GM12878 (cell line): ENCODE measurements around the gene NDOR1. TPM values are rescaled to one million over a fixed set of nuclear protein-coding genes. Genes with fewer than 3 reads are reported as not detected.

ENCODE experiments used
- ATAC-seq: fragments of 200-7000 bp; cut with Tn5 transposase; 3 replicates; pipeline ENCODE4 v1.9.1; 2020; ENCODE audit warnings: mild to moderate bottlenecking, moderate library complexity
- BruUV-seq: library from RNA; stranded (reverse); fragments of 400-500 nt; replicated peaks from 2 replicates; lab custom pipeline; 2021; lab: Mats Ljungman, UMichigan
- CTCF ChIA-PET: fragments of 300-600 bp; sonication (Branson Sonifier 250); formaldehyde crosslinking; extraction: SDS; loops from one replicate; lab custom pipeline; 2021; ENCODE audit warnings: inconsistent platforms; lab: Yijun Ruan, JAX
- POLR2A ChIA-PET: fragments of 350-600 bp; formaldehyde crosslinking; extraction: SDS; loops from one replicate; lab custom pipeline; 2021; ENCODE audit warnings: inconsistent platforms; lab: Charles Lee
- RAD21 ChIA-PET: fragments of 300-600 bp; sonication (Branson Sonifier 250); formaldehyde crosslinking; loops from one replicate; lab custom pipeline; 2023; ENCODE audit warnings: antibody characterized with exemption; ENCODE audit not compliant: unreplicated experiment; lab: Charles Lee
- SMC1A ChIA-PET: fragments of 300-600 bp; sonication (Branson Sonifier 250); formaldehyde crosslinking; loops from one replicate; lab custom pipeline; 2023; ENCODE audit not compliant: unreplicated experiment, uncharacterized antibody; lab: Charles Lee
- DNase-seq: peaks from one replicate; pipeline ENCODE4 v3.0.0-alpha.2; 2011; ENCODE audit warnings: low read depth, low spot score
- FAIRE-seq: peaks from 3 replicates; lab custom pipeline; 2011; peaks lifted over from hg19 to GRCh38; lab: Jason Lieb, UNC
- H2AFZ ChIP-seq: 2 replicates; pipeline ENCODE4 v1.6.0; 2011; ENCODE audit warnings: low read depth, low read length, control low read depth; ENCODE audit not compliant: control insufficient read depth
- H3K27ac ChIP-seq: 2 replicates; pipeline ENCODE4 v1.5.1; 2011; ENCODE audit warnings: control low read depth; ENCODE audit not compliant: control insufficient read depth, insufficient read depth
- H3K27me3 ChIP-seq, 2 experiments: replicated peaks in 1 of 2; 2 replicates each; pipeline versions ENCODE4 v1.6.0 to v1.6.1; 2011; ENCODE audit warnings: low read length in 1 of 2; ENCODE audit not compliant: control insufficient read depth in 2 of 2, insufficient read depth in 2 of 2
- H3K36me3 ChIP-seq, 2 experiments: 2 replicates each; pipeline ENCODE4 v1.5.1; 2011; ENCODE audit warnings: low read length in 1 of 2; ENCODE audit not compliant: control insufficient read depth in 2 of 2, insufficient read depth in 2 of 2
- H3K4me1 ChIP-seq: 2 replicates; pipeline ENCODE4 v1.6.1; 2011; ENCODE audit warnings: mild to moderate bottlenecking, low read length, moderate library complexity, mixed read lengths; ENCODE audit not compliant: control insufficient read depth, insufficient read depth
- H3K4me2 ChIP-seq: 2 replicates; pipeline ENCODE4 v1.6.0; 2011; ENCODE audit warnings: control low read depth; ENCODE audit not compliant: control insufficient read depth, insufficient read depth
- H3K4me3 ChIP-seq: fragments of 200-600 bp; sonication (generic); 2 replicates; pipeline ENCODE4 v1.5.1; 2016
- H3K79me2 ChIP-seq: 2 replicates; pipeline ENCODE4 v1.6.0; 2011; ENCODE audit warnings: low read length; ENCODE audit not compliant: control insufficient read depth, insufficient read depth
- H3K9ac ChIP-seq: 2 replicates; pipeline ENCODE4 v1.8.0; 2011; ENCODE audit warnings: low read length, control low read depth, mixed read lengths; ENCODE audit not compliant: control insufficient read depth, insufficient read depth
- H3K9me3 ChIP-seq: replicated peaks from 3 replicates; pipeline ENCODE4 v1.5.1; 2011; ENCODE audit warnings: mild to moderate bottlenecking, low read length; ENCODE audit not compliant: control insufficient read depth, insufficient read depth
- H4K20me1 ChIP-seq: 2 replicates; pipeline ENCODE4 v1.6.0; 2011; ENCODE audit not compliant: control insufficient read depth, insufficient read depth
- ATF7 ChIP-seq: fragments of 450-650 bp; IDR thresholded peaks from 2 replicates; pipeline ENCODE4 v1.6.1; 2016; ENCODE audit warnings: low read depth, mild to moderate bottlenecking
- EP300 ChIP-seq, 2 experiments: fragments of 150-350 bp in 1 of 2; IDR thresholded peaks; 2 replicates each; pipeline ENCODE4 v1.6.1; 2011 to 2012; ENCODE audit warnings: low read depth in 2 of 2, low read length in 2 of 2, borderline replicate concordance in 1 of 2, improper control_type of control experiment in 1 of 2, inconsistent platforms in 1 of 2; ENCODE audit not compliant: control insufficient read depth in 1 of 2
- IKZF1 ChIP-seq: fragments of 450-650 bp; conservative IDR thresholded peaks from 2 replicates; pipeline ENCODE4 v1.6.1; 2017; ENCODE audit warnings: antibody characterized with exemption, mild to moderate bottlenecking
- JUNB ChIP-seq: IDR thresholded peaks from 2 replicates; pipeline ENCODE4 v1.6.1; 2016; ENCODE audit warnings: antibody characterized with exemption, mild to moderate bottlenecking
- JUND ChIP-seq: IDR thresholded peaks from 2 replicates; pipeline ENCODE4 v1.6.1; 2012; ENCODE audit warnings: low read depth, mild to moderate bottlenecking, low read length, improper control_type of control experiment, moderate library complexity
- PBX3 ChIP-seq: IDR thresholded peaks from 2 replicates; pipeline ENCODE4 v1.6.1; 2011; ENCODE audit warnings: mild to moderate bottlenecking, low read depth, low read length, moderate library complexity; ENCODE audit not compliant: insufficient replicate concordance
- POLR2A ChIP-seq: IDR thresholded peaks from 2 replicates; pipeline ENCODE4 v1.6.1; 2011; ENCODE audit warnings: low read depth, mild to moderate bottlenecking, low read length
- POLR2AphosphoS5 ChIP-seq: IDR thresholded peaks from 2 replicates; pipeline ENCODE4 v1.6.1; 2011; ENCODE audit warnings: mild to moderate bottlenecking, low read length, inconsistent platforms
- PRDM15 ChIP-seq: fragments of 450-650 bp; formaldehyde crosslinking; IDR thresholded peaks from 2 replicates; pipeline ENCODE4 v1.4.0; 2020; ENCODE audit warnings: mild to moderate bottlenecking, moderate library complexity
- RELB ChIP-seq: fragments of 450-650 bp; IDR thresholded peaks from 2 replicates; pipeline ENCODE4 v1.6.1; 2017; ENCODE audit warnings: low read depth, mild to moderate bottlenecking, moderate library complexity
- ZNF384 ChIP-seq: IDR thresholded peaks from 2 replicates; pipeline ENCODE4 v1.6.1; 2012; ENCODE audit warnings: low read depth, mild to moderate bottlenecking, low read length, improper control_type of control experiment, borderline replicate concordance
- WGBS: methylation state at CpG from one replicate; pipeline ENCODE4 v1.1.6; 2016; ENCODE audit warnings: low lambda C conversion rate; ENCODE audit not compliant: insufficient replicate concordance, insufficient coverage; ENCODE audit errors: missing lambda C conversion rate; 5-methylcytosine and 5-hydroxymethylcytosine counted together
- in situ Hi-C: fragments of 300-500 bp; cut with MboI; formaldehyde crosslinking; loops from 9 replicates; pipeline ENCODE4 v1.14.3; 2018; ENCODE audit warnings: mixed read lengths
- intact Hi-C: fragments of 100-400 bp; cut with micrococcal nuclease; formaldehyde crosslinking; loops from one replicate; pipeline ENCODE4 v1.14.2; 2022; ENCODE audit not compliant: unreplicated experiment
- polyA plus RNA-seq, 11 experiments: library from polyadenylated mRNA; depleted of rRNA in 4 of 11; unstranded in 6 of 11; stranded (reverse) in 5 of 11; fragments of >200 nt; fragmentation: Nextera tagmentation in 4 of 11; fragmentation: Illumina TruSeq in 1 of 11; extraction: Ambion mirVana in 4 of 11; extraction: Trizol in 1 of 11; gene quantifications; 1 replicate in 1 of 11; 2 replicates in 10 of 11; pipeline versions ENCODE4 v1.2.1 to v1.2.3, GENCODE V29; 2011 to 2016; ENCODE audit warnings: inconsistent platforms in 2 of 11, missing spikeins in 2 of 11, low read depth in 1 of 11
- total RNA-seq, 4 experiments: library from RNA; depleted of rRNA in 3 of 4; stranded (reverse); fragments of >200 nt in 3 of 4; fragmentation: Illumina TruSeq in 1 of 4; extraction: Trizol in 1 of 4; gene quantifications; 2 replicates each; pipeline versions ENCODE4 v1.2.1 to v1.2.3, GENCODE V29; 2013 to 2021

NDOR1 gene
- total and polyA plus RNA-seq, 10 of the 15 experiments (the other 5 are each of a cell fraction or from before 2014, with no cell fraction given): 0.04 to 32.9 (median 11.1) TPM

GRCh38 chr9:137179761-137180160, 25.7 kb upstream of the NDOR1 start:
- Histone ChIP-seq H3K79me2 (no peaks in the 10 kb centered on the region), H3K9ac (no peak overlapping the region), H2AFZ (no peak overlapping the region), H3K4me3 (no peak overlapping the region), H3K9me3 (no peaks in the 10 kb centered on the region), H3K36me3 (peaks cover 7 to 26% of the 10 kb centered on the region in 2 experiments), H3K4me2 (no peak overlapping the region), H3K4me1 (no peaks in the 10 kb centered on the region), H3K27me3 (no peaks in the 10 kb centered on the region), H3K27ac (no peak overlapping the region), H4K20me1 (no peaks in the 10 kb centered on the region)
- in situ Hi-C loops: no loop called here
- ChIA-PET CTCF (no interaction called here), SMC1A (no interaction called here), RAD21 (no interaction called here), POLR2A (no interaction called here)
- 86% methylated on average over 17 of the region's 17 CpGs for WGBS
- ATAC-seq: no peak
- FAIRE-seq: no peak
- DNase-seq: no peak
- intact Hi-C loops: no loop called here
- BruUV-seq: no TSS peak
- TF ChIP-seq POLR2A (0 out of 2 replicates have a peak, but pooled peaks have one; percentile 10), ATF7 (no peak)

GRCh38 chr9:137180491-137180890, 25.0 kb upstream of the NDOR1 start:
- no TSS peak for BruUV-seq
- intact Hi-C loops: no loop called here
- TF ChIP-seq JUND (no peak), PBX3 (no peak), ZNF384 (no peak), IKZF1 (no peak), POLR2AphosphoS5 (no peak), PRDM15 (CRISPR knock-in tag) (no peak), RELB (no peak), JUNB (no peak), EP300 (IDR thresholded peaks at IDR 0.05; ENCODE audit: borderline replicate concordance in 1 of 2, control insufficient read depth in 1 of 2, low read depth in 2 of 2, low read length in 2 of 2) (no peak)

More at GRCh38 chr9:137180491-137180890, 25.0 kb upstream of the NDOR1 start:
- Histone ChIP-seq H3K36me3 (peaks cover 7 to 28% of the 10 kb centered on the region in 2 experiments), H4K20me1 (no peaks in the 10 kb centered on the region), H3K4me3 (no peak overlapping the region), H3K27me3 (no peaks in the 10 kb centered on the region), H2AFZ (no peak overlapping the region), H3K79me2 (no peaks in the 10 kb centered on the region), H3K9ac (no peak overlapping the region), H3K4me2 (no peak overlapping the region), H3K27ac (no peak overlapping the region), H3K9me3 (no peaks in the 10 kb centered on the region), H3K4me1 (no peaks in the 10 kb centered on the region)
- SMC1A ChIA-PET: interaction anchor here (0.9 kb wide), 1 partner anchor 9 kb away, joined by 3 read pairs; no protein-coding TSS in a partner anchor
- no peak for ATAC-seq
- 92% methylated on average over 16 of the region's 20 CpGs for WGBS
- RAD21 ChIA-PET: interaction anchor here (0.5 kb wide), 1 partner anchor 53 kb away, joined by 3 read pairs; no protein-coding TSS in a partner anchor
- FAIRE-seq: no peak
- CTCF ChIA-PET: no interaction called here
- DNase-seq: no peak
- in situ Hi-C loops: no loop called here
- POLR2A ChIA-PET: no interaction called here
